NCI-H510A treated with DMSO at 0.1 percent for 48 hours (cell line): Measurements from ENCODE around the gene SH3PXD2A.

ENCODE experiments used
- DNase-seq: peaks from one replicate; lab custom pipeline; 2025; lab: John Stamatoyannopoulos, UW

Gene SH3PXD2A

DNA sequence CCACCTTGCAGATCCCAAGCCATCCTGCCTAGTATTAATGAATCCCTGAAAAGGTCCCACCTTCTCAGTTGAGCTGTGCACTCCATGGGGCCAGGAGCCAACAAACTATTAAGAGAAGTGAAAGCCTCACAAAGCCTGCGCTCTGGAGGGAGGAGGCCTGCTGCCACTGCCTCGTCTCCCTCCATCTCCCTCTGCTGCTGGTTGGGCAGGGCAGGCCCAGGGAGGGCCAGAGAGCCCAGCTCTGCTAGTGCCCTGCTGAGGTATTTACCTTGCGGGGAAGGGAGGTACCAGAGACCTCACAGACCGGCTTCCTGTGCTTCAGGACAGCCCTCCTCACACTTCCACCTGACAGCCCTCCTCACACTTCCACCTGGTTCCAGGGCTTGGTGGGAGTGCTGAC lies 171.5 kb downstream of the SH3PXD2A start:
- no peak for DNase-seq

DNA sequence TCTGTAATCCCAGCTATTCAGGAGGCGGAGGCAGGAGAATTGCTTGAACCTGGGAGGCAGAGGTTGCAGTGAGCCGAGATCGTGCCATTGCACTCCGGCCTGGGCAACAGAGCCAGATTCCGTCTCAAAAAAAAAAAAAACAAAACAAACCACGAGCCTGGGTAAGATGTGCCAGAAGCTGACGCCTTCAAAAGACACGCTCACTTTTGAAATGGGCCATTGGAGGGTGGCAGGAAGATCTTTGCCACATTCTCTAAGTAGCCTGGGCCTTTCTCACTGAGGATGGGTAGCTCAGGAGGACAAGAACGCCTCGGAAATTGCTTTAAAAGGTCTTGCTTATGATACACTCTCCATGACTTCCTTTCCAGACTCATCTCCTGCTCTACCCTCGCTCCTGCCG lies 172.7 kb downstream of the SH3PXD2A start:
- no peak for DNase-seq

DNA sequence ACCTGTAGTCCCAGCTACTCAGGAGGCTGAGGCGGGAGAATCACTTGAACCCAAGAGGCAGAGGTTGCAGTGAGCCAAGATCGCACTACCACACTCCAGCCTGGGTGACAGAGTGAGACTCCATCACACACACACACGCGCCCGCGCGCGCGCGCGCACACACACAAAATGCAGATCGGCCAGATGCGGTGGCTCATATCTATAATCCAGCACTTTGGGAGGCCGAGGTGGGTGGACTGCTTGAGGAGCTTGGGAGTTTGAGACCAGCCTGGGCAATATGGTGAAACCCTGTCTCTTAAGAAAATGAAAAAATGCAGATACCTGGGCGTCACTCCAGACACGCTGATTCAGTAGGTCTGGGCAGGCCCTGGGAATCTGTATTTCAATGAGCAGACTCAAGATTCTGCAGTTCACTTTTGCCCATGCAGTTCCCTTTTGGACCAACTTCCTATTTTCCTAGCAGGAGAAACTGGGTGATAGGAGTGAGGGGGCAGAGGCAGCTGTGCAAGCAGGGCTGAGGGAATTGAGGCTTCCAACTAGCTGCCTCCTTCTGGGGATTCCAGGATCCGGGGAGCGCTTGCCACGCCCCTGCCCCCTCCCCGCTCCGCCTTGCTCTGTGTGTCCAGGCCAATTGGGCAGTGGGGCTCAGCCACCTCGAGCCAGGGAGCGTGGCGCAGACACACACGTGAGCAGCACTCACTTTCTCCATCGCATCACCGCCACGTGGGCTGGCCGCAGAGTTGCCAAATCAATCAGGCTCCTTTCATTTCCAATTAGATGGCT lies 173.6 kb downstream of the SH3PXD2A start:
- no peak for DNase-seq

DNA sequence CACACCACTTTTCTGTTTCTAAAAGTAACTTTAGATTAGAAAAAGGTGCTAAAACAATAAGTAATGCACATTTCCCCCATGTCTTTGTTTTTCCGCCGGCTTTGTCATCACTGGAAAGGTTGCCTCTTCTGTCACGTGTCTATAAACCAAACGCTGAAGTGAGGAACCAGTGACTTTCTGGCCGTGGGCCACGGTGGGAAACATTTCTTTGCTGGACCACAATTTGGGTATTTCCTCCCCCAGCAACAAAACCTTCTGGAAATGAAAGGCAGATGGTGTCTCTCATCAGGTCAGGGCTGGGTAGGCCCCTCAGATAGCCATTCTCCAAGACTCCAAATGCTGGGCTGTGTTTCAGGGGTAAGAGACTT lies 174.5 kb downstream of the SH3PXD2A start:
- no peak for DNase-seq

DNA sequence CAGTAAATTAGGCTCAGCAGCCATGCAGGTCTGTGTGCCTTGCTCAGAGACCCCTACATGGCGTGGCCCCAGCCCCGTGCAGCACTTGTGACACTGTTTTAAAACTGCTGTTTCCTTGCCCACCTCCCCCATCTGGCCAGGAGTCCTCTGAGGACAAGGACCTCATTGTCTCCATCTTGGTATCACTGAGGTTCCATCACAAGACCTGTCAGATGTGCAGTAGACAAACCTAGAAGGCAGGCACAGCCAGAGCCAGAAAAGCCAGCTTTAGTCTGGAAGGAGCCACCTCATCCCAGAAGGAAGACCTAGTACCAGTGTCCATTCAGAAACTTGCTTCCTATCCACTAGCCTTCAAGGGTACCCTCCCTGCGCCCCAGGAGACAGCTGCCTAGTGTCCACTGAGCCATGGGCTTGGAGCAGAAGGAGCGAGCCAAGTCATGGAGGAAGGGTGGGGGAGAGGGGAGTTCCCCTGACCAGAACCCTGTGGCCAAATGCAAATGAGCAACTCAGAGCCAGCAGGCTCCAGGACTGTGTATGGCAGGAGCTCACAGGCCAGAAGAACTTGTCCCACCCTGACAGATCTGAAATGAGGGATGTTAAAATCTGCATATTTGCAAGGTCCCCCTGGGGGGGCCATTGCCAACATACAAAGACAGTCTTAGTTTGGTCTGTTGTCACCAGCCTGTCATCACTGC lies 176.1 kb downstream of the SH3PXD2A start:
- no peak for DNase-seq

DNA sequence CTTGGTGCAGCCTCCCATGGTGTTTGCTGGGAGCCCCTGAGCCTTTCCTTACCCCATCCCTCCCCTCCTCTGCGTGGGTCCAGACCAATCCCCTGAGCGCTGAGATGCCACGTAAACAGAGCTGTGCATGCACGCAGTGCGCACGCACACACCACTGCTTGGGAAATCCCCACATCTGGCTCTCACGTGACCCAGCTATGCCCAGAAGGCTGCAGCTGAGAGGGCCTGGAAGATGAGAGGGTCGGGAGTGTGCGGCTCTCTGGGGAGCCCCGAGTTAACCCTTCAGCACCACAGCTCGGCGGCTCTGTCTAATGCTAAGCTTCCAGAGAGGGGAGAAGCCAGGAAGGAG lies 177.2 kb downstream of the SH3PXD2A start:
- peak; percentile 64 for DNase-seq

DNA sequence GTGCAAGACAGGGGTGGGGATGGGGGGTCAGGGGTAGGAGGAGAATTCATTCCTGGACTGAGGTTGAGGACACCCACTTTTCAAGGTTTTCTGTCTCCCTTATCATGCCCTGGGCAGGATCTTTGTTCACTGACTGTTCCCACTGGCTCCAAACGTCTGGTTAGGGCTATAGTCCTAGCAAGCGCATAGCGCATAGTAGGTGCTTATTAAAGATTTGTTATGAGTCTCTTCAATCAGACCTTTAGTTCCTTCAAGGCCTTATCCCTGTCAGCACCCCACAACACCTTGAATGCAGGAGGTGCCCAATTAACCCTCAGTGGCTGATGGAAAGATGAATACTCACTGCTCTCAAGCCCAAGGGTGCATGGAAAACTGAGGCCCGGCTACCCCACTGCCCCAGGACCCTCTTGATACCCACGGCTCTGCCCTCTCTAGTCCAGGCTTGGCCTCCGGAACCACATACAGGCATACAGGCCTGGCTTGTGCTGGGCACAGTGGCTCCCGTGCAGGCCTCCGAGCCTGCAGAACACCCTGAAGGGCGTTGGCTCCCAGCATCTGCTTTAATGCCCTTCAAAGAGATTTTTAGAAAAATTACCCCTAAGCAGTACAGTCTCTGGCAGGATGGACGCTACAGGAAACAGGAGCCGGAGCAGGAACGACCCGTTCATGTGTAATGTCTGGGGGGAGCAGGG lies 177.7 kb downstream of the SH3PXD2A start:
- DNase-seq: no peak

DNA sequence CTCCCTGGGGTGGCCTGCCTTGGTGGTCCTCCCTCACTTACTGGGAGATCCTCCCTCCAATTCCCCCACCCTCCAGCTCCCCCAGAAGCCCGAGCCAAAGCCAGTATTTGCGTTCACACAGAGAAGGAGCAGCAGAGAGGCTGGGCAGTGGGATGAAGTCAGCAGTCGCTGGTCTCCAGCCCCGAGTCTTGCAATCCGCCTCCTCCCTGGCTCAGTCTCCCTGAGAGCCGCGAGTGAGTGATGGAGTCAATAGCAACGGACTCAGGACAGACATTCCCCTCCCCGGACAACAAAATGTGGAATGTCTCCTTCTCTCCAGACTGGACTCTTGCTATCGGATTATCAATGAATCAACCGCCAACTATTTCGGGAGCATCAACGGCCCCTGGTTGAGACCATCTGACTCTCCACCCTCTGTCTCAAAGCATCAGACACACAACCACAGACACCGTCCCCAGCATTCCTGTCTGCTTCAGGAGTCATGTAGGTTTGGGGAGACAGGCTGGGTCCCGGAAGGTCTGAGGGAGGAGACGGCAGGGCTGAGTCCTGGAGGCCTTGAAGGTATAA lies 178.4 kb downstream of the SH3PXD2A start:
- DNase-seq: no peak

DNA sequence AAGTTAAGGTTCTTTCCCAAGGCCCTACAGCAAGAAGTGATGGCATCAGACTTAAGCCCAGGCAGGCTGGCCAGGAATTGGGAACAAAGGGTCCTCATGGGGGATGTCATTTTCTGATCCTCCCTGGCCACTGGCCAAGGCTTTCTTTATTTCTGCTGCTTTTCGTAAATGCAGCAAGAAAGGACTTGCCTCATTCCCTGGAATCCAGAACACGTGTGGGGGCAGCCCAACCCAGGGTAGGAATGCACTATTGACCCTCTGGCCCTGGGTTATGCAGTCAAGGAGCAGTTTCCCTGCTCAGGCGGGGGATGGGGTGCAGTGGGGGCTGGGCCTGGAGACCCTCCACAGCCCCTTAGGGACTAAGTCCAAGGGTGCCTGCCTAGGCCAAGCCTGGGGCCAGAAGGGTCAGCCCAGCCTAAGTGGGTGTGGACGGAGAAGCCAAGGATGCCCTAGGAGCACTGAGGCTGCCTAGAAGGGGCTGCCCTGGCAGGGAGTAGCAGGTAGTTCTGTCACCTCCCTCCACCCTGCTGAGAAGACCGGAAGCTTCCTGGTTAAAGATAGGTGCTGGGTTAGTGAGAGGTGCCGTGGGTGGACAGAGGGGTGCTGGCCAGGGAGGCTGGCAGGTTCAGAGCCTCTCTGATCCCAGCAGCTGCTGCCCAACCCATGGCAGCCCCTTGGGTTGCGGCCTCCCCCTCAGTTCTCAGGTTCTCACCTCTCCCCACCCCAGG lies 179.2 kb downstream of the SH3PXD2A start:
- DNase-seq: no peak

DNA sequence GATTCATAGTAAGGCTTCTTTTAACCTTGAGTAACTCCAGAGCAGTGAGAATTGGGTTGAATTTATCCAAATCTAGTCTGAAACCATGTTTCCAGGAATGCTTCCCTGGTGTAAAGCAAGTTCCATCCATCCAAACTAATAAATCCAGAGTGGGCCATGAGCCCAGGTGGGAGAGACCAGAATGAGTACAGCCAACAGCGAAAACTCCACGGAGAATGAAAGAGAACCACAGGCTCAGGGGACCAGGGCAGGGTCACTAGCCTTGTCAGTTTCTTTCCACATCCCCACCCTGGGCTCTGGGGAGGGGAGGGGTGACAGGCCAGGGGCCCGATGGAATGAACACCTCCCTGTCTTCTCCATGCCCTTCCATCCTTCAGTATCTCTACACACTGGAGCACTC lies 181.8 kb downstream of the SH3PXD2A start:
- DNase-seq: no peak

DNA sequence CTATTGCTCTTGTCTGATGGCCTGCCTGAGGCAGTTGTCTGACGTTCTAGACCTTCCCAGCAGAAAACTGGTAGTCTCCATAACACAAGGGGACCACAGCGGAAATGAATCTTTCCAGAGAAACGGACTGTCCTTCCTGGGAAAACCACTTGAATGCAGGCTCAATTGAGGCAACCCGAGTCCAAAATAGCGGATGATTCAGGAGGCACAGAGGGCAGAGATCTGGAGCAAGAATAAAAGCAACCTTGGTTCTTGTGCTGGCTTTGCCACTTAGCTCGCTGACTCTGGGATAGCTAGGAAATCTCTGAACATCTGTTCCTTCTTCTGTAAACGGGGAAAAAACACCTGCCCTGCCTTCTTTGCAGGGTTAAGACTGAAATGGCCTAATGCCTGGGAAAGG lies 183.0 kb downstream of the SH3PXD2A start:
- no peak for DNase-seq

DNA sequence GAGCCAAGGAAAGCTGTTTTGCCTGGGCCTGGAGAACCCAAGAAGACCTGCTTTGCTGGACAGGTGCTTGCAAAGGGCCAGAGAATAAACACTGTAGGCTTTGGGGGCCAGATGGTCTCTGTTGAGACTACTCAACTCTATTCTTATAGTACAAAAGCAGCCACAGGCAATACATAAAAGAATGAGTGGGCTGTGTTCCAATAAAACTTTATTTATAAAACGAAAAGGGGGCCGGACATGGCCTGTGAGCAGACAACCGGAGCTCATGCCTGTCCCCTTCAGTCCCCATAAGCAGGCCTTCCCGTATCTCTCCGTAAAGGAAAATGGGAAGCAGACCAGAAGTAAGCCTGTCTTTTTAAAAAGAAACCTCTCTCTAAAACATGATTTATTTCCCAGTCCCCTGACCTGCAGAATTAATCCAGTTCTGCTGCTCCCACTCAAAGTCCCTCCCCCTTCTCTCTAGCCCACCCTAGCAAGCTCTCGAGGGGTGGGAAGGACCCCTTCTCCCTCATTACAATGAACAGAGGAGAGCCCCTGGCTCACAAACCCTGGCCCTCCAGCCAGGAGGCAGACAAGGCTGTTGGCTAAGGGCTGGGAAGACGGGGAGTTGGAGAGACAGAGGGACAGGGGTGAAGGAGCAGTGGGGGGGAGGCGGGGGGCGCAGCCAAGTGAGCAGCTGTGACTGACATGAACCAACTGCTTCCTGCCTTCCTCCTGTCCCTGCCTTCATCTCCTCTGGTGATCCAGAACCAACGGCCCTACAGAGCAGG lies 184.1 kb downstream of the SH3PXD2A start:
- DNase-seq: no peak

DNA sequence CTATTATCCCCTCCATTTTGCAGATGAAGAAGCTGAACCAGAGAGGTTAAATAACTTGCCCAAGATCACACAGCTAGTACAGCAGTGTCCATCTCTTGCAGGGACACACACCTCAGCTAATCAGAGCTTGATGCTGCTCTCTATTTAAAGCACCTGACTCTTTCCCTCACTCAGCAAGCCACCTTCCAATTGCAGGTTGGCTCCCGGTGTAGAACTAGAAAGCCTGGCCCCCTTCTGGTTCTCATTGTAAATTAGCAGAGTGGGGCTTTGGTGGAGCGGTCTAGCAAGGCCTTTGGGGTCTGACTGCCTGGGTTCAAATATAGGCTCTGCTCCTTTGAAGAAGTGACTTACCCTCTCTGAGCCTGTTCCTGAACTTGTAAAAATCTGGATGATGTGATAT lies 185.4 kb downstream of the SH3PXD2A start:
- DNase-seq: no peak

DNA sequence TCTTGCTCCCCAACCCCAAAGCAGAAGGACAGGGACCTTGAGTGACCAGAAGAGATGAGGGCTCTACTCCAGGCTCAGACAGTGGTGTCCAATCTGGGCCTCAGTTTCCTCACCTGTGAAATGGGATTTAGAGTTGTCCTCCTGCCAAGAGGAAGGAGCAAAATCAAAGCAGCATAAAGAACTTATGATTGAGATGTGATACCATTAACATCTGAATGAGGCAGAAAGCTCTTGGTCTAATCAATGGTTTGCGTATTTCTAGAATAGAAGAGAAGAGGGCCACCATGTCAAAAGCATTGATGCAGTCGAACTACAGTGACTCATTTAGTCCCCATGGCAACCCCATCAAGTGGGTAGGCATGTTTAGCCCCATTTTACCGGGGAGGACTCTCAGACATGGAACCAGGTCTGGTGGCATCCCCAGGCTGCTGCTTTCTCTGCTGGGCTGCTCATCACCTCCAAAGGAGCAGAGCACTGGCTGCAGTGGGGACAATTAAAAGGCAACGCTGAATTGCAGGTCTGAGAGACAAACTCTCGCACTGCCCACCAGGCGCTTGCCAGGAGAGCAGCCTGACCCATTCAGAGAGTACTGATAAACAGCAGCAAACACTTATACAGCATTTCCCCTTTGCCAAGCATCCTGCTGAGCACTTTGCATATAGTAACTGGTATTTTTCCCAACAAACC lies 186.0 kb downstream of the SH3PXD2A start:
- DNase-seq: no peak

DNA sequence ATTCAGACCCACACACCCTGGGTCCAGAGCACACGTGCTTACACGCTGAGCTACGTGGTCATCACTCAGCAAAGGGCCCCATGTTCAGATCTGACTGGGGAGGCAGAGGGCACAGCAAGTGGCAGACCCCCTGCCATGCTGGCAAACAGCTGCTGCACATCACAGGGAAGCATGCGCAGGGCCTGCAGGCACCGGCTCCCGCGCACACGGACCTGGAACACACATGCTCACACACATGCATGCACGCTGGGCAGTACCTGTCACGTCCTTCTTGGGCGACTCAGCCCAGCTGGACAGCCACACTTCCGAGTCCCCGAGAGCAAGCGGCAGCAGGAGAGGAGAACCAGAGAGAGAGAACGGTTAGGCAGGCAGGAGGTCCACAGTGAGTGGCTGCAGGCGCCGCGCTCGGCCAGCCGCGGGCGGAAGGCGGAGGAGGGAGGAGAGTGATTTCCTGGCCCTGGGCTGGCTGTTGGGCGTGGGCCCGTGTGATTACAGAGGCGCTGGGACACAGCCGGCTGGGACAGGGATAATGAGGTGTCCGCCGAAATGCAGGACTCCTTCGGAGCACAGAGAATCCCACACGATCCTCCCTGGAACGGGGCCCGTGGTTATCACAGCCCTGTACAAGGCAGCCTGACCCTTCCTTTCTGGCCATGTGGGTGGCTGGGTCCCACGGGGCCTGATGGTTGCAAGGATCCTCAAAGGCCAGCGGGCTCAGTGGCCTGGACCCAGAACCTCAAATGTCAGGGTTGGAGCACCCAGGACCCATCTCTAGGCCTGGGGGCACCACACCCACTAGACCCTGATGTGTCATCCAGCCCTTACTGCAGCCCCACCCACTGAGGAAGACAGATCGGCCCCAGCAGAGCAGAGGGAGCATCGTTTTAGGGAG lies 186.8 kb downstream of the SH3PXD2A start:
- no peak for DNase-seq

DNA sequence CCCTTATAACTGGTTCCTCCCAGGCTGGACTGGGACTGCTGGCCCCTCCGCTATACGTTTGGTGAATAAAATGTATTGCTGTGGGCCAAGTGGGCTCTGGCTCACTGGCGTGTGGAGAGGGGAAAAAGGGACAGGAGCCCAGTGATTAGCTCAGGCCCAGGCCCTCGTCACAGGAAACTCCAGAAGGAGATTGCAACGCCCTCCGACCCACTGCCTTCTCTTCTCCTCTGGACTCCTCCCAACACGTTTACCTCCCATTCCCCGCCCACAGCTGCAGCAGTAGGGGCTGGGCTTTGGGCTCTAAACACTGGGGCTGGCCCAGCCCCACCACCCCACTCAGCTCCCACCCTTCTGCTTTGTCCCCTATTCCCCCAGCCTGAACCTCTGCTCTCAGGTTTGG lies 188.0 kb downstream of the SH3PXD2A start:
- DNase-seq: no peak

DNA sequence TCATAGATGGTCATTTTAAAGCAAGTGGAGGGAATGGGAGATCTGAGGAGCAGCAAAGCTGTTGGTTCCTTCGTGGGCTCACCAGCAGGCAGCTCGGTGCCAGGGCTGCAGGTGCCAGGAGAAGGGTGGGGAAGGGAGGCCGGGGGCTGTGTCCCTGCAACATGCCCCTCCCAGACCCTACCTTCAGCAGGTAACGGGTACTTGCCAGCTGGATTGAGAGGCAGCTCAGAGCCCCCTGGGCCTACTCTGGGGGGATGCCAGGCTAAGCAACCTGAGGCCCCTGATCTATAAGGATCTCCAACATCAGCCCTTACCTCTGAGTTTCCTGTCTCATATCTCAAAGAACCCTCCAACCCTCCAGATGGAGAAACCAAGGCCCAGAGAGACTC lies 188.6 kb downstream of the SH3PXD2A start:
- no peak for DNase-seq

DNA sequence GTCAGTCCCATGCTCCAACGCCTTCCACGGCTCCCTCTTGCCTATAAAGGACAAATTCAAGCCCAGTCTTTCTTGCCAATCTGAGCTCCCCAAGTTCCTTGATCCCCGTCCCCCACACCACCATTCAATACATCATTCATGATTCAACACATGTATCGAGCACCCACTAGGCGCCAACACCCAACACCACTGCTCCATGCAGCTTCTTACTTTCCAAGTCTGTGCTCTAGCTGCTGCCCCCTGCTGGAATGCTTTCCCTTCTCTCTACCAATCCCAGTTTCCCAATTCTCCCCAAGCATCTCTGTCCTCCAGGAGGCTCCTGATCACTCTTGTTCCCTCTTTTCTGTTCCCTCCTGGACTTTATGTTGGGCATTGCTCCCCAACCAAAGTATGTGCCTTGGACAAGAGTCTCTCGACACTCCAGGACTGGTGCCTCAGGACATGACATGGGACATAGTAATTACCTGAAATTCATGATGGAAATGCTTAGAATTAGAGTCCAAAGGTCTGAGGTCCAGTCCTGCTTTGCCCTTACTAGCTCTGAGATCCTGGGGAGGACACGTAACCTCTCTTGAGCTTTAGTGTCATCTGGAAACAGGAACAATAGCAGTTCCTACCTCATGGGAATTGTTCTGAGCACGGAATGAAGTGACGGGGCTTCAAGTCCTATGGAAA lies 189.2 kb downstream of the SH3PXD2A start:
- peak; percentile 54 for DNase-seq

DNA sequence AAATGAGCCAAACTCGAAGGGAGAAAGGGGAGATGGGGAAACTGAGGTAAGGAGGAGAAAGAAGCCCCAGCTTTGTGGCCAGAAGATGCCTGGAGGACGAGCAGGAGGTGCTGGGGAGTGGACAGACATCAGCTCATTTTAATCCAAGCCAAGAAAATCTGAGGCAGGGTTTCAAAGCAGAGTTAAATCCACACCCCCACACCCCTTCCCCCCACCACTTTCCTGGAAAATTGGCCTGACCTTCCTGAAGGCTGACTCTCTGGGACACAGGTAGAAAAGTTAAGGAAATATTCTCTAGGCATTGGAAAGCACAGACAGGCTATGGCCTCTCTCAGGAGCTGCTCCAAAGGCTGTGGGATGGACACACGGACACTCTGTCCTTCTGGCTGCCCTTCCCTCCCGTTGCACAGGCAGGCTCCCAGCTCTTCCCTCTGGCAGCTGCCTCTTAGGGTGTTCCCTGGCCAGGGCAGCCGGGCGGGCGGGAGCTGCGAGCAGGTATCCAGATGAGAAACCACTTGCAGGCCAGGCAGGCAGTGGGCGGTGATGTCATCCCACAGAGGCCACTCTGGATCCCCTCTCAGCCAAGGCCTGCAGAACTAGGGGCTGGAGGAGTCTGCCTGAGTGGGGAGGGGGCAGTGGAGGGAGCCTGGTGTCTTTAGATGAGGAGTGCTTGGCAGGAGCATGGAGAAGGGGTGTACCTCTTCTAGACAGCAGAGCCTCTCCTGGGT lies 190.1 kb downstream of the SH3PXD2A start:
- DNase-seq: no peak
